ENCODE data around the gene ATXN1.
A peak's percentile ranks its signal among the peaks of the same experiment; 100 is the strongest.

ATXN1 gene

GRCh38 chr6:16585805-16586204, 175.5 kb downstream of the ATXN1 start:
- DNase-seq (ENCODE audit: extremely low spot score), result no peak
- ChIA-PET POLR2A (no interaction called here), CTCF (no interaction called here)
- TF ChIP-seq, protein P1, sequence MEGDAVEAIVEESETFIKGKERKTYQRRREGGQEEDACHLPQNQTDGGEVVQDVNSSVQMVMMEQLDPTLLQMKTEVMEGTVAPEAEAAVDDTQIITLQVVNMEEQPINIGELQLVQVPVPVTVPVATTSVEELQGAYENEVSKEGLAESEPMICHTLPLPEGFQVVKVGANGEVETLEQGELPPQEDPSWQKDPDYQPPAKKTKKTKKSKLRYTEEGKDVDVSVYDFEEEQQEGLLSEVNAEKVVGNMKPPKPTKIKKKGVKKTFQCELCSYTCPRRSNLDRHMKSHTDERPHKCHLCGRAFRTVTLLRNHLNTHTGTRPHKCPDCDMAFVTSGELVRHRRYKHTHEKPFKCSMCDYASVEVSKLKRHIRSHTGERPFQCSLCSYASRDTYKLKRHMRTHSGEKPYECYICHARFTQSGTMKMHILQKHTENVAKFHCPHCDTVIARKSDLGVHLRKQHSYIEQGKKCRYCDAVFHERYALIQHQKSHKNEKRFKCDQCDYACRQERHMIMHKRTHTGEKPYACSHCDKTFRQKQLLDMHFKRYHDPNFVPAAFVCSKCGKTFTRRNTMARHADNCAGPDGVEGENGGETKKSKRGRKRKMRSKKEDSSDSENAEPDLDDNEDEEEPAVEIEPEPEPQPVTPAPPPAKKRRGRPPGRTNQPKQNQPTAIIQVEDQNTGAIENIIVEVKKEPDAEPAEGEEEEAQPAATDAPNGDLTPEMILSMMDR (IDR thresholded peaks at IDR 0.05; ENCODE audit: control extremely low read depth, extremely low read depth, low read depth, missing control alignments), result no peak

DNA sequence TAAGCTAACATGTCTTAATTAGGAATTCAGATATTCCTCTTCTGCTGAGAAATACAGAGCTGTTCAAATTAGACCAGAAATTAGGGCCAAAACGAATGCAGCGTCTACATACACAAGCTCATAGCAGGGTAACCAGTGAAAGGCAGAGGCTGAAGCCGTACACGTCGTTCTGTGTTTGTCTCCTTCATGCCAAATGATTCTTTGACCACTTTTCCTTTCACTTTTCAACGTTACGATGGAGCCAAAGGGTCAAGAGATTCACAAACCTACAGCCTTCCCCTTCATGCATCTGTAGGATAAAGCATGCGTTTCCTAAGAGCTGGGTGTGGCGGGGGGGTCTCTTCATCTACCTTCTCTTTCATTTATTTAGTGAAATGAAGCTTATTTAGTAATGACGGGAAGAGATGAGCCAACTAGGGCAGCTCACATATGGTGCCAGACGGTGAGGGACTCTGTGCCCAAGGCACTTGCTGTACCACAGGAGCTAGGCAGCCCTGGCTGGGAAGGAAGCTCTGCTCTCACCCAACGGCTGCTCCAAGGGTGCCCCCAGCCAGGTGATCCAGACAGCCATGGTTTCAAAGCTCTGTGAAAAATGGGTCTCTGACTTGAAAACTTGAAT, 178.0 kb downstream of the ATXN1 start:
- TF ChIP-seq, protein P1 (IDR thresholded peaks at IDR 0.05; ENCODE audit: control extremely low read depth, extremely low read depth, low read depth, missing control alignments), result no peak
- no peak for DNase-seq (ENCODE audit: extremely low spot score)
- POLR2A ChIA-PET, result no interaction called here
- CTCF ChIA-PET, result interaction anchor here (0.8 to 1.6 kb wide), 5 partner anchors 8 to 132 kb away, joined by 3 to 5 read pairs (median 4); no protein-coding TSS in a partner anchor

DNA sequence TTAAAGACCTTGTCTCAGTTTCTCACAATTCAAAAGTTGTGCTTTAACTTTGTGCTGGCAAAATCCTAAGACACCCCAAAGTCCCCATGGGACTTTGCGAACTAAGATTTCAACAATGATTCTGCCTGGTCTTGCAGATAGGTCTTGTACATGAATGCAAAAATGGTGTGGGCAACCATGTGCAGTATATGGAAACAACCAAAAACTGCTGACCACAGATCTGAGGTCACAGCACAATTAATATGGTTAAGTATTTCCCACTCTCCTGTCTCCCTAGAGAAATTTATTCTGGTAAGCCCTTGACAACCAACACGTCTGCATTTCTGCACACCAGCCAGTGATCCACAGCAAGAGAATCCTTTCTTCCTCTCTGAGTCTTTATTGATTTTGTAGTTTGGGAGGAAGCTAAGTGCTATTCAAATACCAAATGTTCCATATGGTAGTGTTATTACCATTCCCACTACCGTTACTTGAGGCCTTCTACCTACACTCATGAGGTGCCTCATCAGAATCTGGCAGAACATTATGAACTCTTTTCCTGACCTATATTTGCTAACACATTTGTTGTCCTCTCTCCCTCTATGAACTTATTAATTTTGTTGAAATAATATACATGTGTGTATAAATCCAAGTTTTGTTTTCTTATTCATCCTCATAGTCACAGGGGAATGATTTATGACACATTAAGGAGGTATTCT, 178.7 kb downstream of the ATXN1 start:
- TF ChIP-seq, protein P1 (IDR thresholded peaks at IDR 0.05; ENCODE audit: control extremely low read depth, extremely low read depth, low read depth, missing control alignments), result no peak
- no peak for DNase-seq (ENCODE audit: extremely low spot score)
- POLR2A ChIA-PET, result no interaction called here
- CTCF ChIA-PET, result interaction anchor here (0.8 to 1.6 kb wide), 4 partner anchors 9 to 133 kb away, joined by 3 to 5 read pairs (median 4); no protein-coding TSS in a partner anchor

GRCh38 chr6:16578695-16579285, 182.5 kb downstream of the ATXN1 start:
- TF ChIP-seq, protein P1 (IDR thresholded peaks at IDR 0.05; ENCODE audit: control extremely low read depth, extremely low read depth, low read depth, missing control alignments), result no peak
- CTCF ChIA-PET, result interaction anchor here (0.7 to 1.8 kb wide), 2 partner anchors 9 to 10 kb away, joined by 3 to 4 read pairs; no protein-coding TSS in a partner anchor
- no peak for DNase-seq (ENCODE audit: extremely low spot score)
- POLR2A ChIA-PET, result no interaction called here

GRCh38 chr6:16576451-16577368, 184.6 kb downstream of the ATXN1 start:
- TF ChIP-seq, protein P1 (IDR thresholded peaks at IDR 0.05; ENCODE audit: control extremely low read depth, extremely low read depth, low read depth, missing control alignments), result no peak
- peak; percentile 58 for DNase-seq (ENCODE audit: extremely low spot score)
- CTCF ChIA-PET, result interaction anchor here (1.1 to 1.3 kb wide), 2 partner anchors 15 to 32 kb away, joined by 3 read pairs; no protein-coding TSS in a partner anchor
- POLR2A ChIA-PET, result no interaction called here

- ChIA-PET POLR2A (no interaction called here), CTCF (no interaction called here)
- TF ChIP-seq, protein P1 (IDR thresholded peaks at IDR 0.05; ENCODE audit: control extremely low read depth, extremely low read depth, low read depth, missing control alignments), result no peak
- DNase-seq (ENCODE audit: extremely low spot score), result no peak
Observed at GRCh38 chr6:16575655-16576054, 185.6 kb downstream of the ATXN1 start.

All from GM10248 (cell line).